Fibroblast of the conjunctiva (primary cell): Measurements from ENCODE around the gene ATP10D.
"Not testable (repeated sequence)": the region's sequence is repeated elsewhere in the genome, so short reads cannot be mapped to it uniquely, and the experiment has no call there.

Experiments used
- DNase-seq: peaks from one replicate; pipeline ENCODE4 v3.0.0-alpha.2; 2010; ENCODE audit warnings: low read depth

ATP10D gene

GRCh38 chr4:47488706-47489105 is 3.6 kb downstream of the ATP10D start:
- DNase-seq = no peak

- peak; percentile 10 for DNase-seq
These were observed 5.5 kb downstream of the ATP10D start for GRCh38 chr4:47490550-47490949.

GRCh38 chr4:47493238-47494123 is 8.4 kb downstream of the ATP10D start:
- DNase-seq = no peak

- no peak for DNase-seq
These were observed 9.0 kb downstream of the ATP10D start for GRCh38 chr4:47494124-47494430.

GRCh38 chr4:47498899-47499298 is 13.8 kb downstream of the ATP10D start:
- DNase-seq = no peak

- DNase-seq = no peak
These were observed 14.6 kb downstream of the ATP10D start for GRCh38 chr4:47499700-47500099.

- no peak for DNase-seq
These were observed 15.7 kb downstream of the ATP10D start for GRCh38 chr4:47500776-47501175.

- no peak for DNase-seq
These were observed 20.1 kb downstream of the ATP10D start for GRCh38 chr4:47505147-47505546.

- DNase-seq = peak; percentile 13
These were observed 20.6 kb downstream of the ATP10D start for GRCh38 chr4:47505666-47506065.

- DNase-seq = no peak
These were observed 25.6 kb downstream of the ATP10D start for GRCh38 chr4:47510506-47511143.

- no peak for DNase-seq
These were observed 28.4 kb downstream of the ATP10D start for GRCh38 chr4:47513461-47513860.

- no peak for DNase-seq
These were observed 34.3 kb downstream of the ATP10D start for GRCh38 chr4:47519239-47519883.

GRCh38 chr4:47525154-47525819 is 40.2 kb downstream of the ATP10D start:
- peak; percentile 63 for DNase-seq

GRCh38 chr4:47526281-47526680 is 41.2 kb downstream of the ATP10D start:
- no peak for DNase-seq

GRCh38 chr4:47528646-47529045 is 43.6 kb downstream of the ATP10D start:
- not testable (repeated sequence) for DNase-seq

- DNase-seq = no peak
These were observed 45.7 kb downstream of the ATP10D start for GRCh38 chr4:47530801-47531200.

- DNase-seq = no peak
These were observed 46.3 kb downstream of the ATP10D start for GRCh38 chr4:47531241-47531953.

- DNase-seq = no peak
These were observed 46.9 kb downstream of the ATP10D start for GRCh38 chr4:47531954-47532321.

- no peak for DNase-seq
These were observed 47.6 kb downstream of the ATP10D start for GRCh38 chr4:47532658-47533057.

GRCh38 chr4:47533689-47534347 is 48.7 kb downstream of the ATP10D start:
- no peak for DNase-seq

- DNase-seq = no peak
These were observed 49.7 kb downstream of the ATP10D start for GRCh38 chr4:47534772-47535171.
